ENCODE measurements around the gene FAAH. TPM values are rescaled to one million over a fixed set of nuclear protein-coding genes. Genes with fewer than 3 reads are reported as not detected.

FAAH gene
- polyA plus RNA-seq, 1 of the 3 experiments (the other 2 are of a cell fraction), result 1.2 TPM

GRCh38 chr1:46403916-46404315 is 9.8 kb downstream of the FAAH start:
- 64% methylated on average over 4 of the region's 5 CpGs for WGBS (ENCODE audit: low lambda C conversion rate)
- no peak for DNase-seq
- no peak overlapping the region for H3K4me2 ChIP-seq

GRCh38 chr1:46404482-46405196 is 10.5 kb downstream of the FAAH start:
- Histone ChIP-seq H2AFZ (ENCODE audit: low read depth) (no peak overlapping the region), H3F3A (replicated peaks; ENCODE audit: insufficient read depth) (no peaks in the 10 kb centered on the region), H4K20me1 (ENCODE audit: insufficient read depth) (no peaks in the 10 kb centered on the region), H3K4me1 (ENCODE audit: control insufficient read depth in 1 of 2, insufficient read depth in 2 of 2, low read depth in 1 of 2, low read length in 1 of 2) (no peaks in the 10 kb centered on the region; a peak in 1 of 4 replicates), H3K36me3 (replicated peaks in 1 of 2; ENCODE audit: control insufficient read depth in 1 of 2, insufficient read depth in 2 of 2, low read length in 1 of 2) (no peaks in the 10 kb centered on the region), H3K79me2 (ENCODE audit: insufficient read depth) (no peaks in the 10 kb centered on the region), H3K9me3 (no peaks in the 10 kb centered on the region), H3K27me3 (ENCODE audit: insufficient read depth) (no peaks in the 10 kb centered on the region), H3K27ac (ENCODE audit: low read depth in 2 of 2, low read length in 1 of 2) (no peak overlapping the region), H3K9me2 (no peaks in the 10 kb centered on the region), H3K9ac (no peak overlapping the region), H3K4me2 (no peak overlapping the region), H3K4me3 (ENCODE audit: low read depth in 2 of 2, low read length in 1 of 2) (no peak overlapping the region)
- no peak for DNase-seq
- 79% methylated on average over 5 of the region's 7 CpGs for WGBS (ENCODE audit: low lambda C conversion rate)
- TF ChIP-seq CHD2 (IDR thresholded peaks at IDR 0.05; ENCODE audit: low read length, partially characterized antibody) (no peak), FOXJ3 (CRISPR knock-in tag; IDR thresholded peaks at IDR 0.05) (no peak), MEF2A (IDR thresholded peaks at IDR 0.05; ENCODE audit: borderline replicate concordance, low read depth) (no peak), SIN3A (IDR thresholded peaks at IDR 0.05; ENCODE audit: borderline replicate concordance, low read depth, low read length) (no peak), PBX3 (IDR thresholded peaks at IDR 0.05) (no peak), GABPA (IDR thresholded peaks at IDR 0.05; ENCODE audit: low read depth) (no peak), FOXM1 (IDR thresholded peaks at IDR 0.05; ENCODE audit: low read depth) (no peak), ZBTB33 (IDR thresholded peaks at IDR 0.05; ENCODE audit: borderline replicate concordance, low read depth) (no peak), TEAD4 (IDR thresholded peaks at IDR 0.05; ENCODE audit: borderline replicate concordance, insufficient read depth) (no peak), YY1 (IDR thresholded peaks at IDR 0.05; ENCODE audit: low read depth) (no peak), CTCF (IDR thresholded peaks at IDR 0.05) (no peak), USF1 (IDR thresholded peaks at IDR 0.05; ENCODE audit: borderline replicate concordance, low read depth) (no peak), JUND (IDR thresholded peaks at IDR 0.05) (no peak), EP300 (IDR thresholded peaks at IDR 0.05; ENCODE audit: borderline replicate concordance in 1 of 2, low read depth in 1 of 2, low read length in 1 of 2) (no peak), RXRA (IDR thresholded peaks at IDR 0.05; ENCODE audit: borderline replicate concordance, low read depth) (no peak)
- POLR2A ChIA-PET, result no interaction called here
- CTCF ChIA-PET, result interaction anchor here (1.2 to 3.0 kb wide), 8 partner anchors 10 to 321 kb away, joined by 3 to 9 read pairs (median 5); partner anchors contain the start of genes FAAH and NSUN4

More at GRCh38 chr1:46403916-46404315, 9.8 kb downstream of the FAAH start:
- Histone ChIP-seq H2AFZ (ENCODE audit: low read depth) (no peak overlapping the region), H3K9me3 (no peaks in the 10 kb centered on the region), H3K36me3 (replicated peaks in 1 of 2; ENCODE audit: control insufficient read depth in 1 of 2, insufficient read depth in 2 of 2, low read length in 1 of 2) (no peaks in the 10 kb centered on the region), H3K9ac (no peak overlapping the region), H3K27me3 (ENCODE audit: insufficient read depth) (no peaks in the 10 kb centered on the region), H3K4me3 (ENCODE audit: low read depth in 2 of 2, low read length in 1 of 2) (no peak overlapping the region), H3K4me1 (ENCODE audit: control insufficient read depth in 1 of 2, insufficient read depth in 2 of 2, low read depth in 1 of 2, low read length in 1 of 2) (no peaks in the 10 kb centered on the region; a peak in 1 of 4 replicates), H3K9me2 (no peaks in the 10 kb centered on the region), H3K79me2 (ENCODE audit: insufficient read depth) (no peaks in the 10 kb centered on the region), H4K20me1 (ENCODE audit: insufficient read depth) (no peaks in the 10 kb centered on the region), H3K27ac (ENCODE audit: low read depth in 2 of 2, low read length in 1 of 2) (no peak overlapping the region), H3F3A (replicated peaks; ENCODE audit: insufficient read depth) (no peaks in the 10 kb centered on the region)
- CTCF ChIA-PET, result interaction anchor here (1.2 to 3.0 kb wide), 6 partner anchors 11 to 321 kb away, joined by 4 to 9 read pairs (median 5); partner anchors contain the start of gene NSUN4
- TF ChIP-seq YY1 (IDR thresholded peaks at IDR 0.05; ENCODE audit: low read depth) (no peak), FOSL2 (IDR thresholded peaks at IDR 0.05; ENCODE audit: borderline replicate concordance, low read depth) (no peak), TAF1 (IDR thresholded peaks at IDR 0.05; ENCODE audit: borderline replicate concordance, low read depth, low read length) (no peak), JUND (IDR thresholded peaks at IDR 0.05) (no peak)
- POLR2A ChIA-PET, result no interaction called here
